Peyer's patch (tissue), 4 donors: ENCODE measurements around the gene ABCC8.

ENCODE experiments used
- CTCF ChIP-seq, 6 experiments: fragments of 450-650 bp in 4 of 6; fragments of 200-600 bp in 2 of 6; sonication (generic) in 1 of 6; IDR thresholded peaks; one replicate each; pipeline ENCODE4 v1.5.1; 2017 to 2019; ENCODE audit warnings: antibody characterized with exemption in 6 of 6, mild to moderate bottlenecking in 3 of 6, moderate library complexity in 1 of 6
- POLR2A ChIP-seq, 2 donors: fragments of 450-650 bp; IDR thresholded peaks; one replicate each; pipeline ENCODE4 v1.5.1; 2017; ENCODE audit warnings: antibody characterized with exemption in 2 of 2, mild to moderate bottlenecking in 2 of 2, moderate library complexity in 2 of 2

- TF ChIP-seq CTCF (IDR thresholded peaks at IDR 0.05) = no peak
- no peak for TF ChIP-seq POLR2A (IDR thresholded peaks at IDR 0.05)
Measured at GRCh38 chr11:17378655-17379054, 98.0 kb downstream of the ABCC8 start.
